GM21717 (cell line): ENCODE measurements around the gene SLC7A7.
A peak's percentile ranks its signal among the peaks of the same experiment; 100 is the strongest.
"Not testable (repeated sequence)": the region's sequence is repeated elsewhere in the genome, so short reads cannot be mapped to it uniquely, and the experiment has no call there.

Source experiments
- ATAC-seq: cut with Tn5 transposase; IDR thresholded peaks from one replicate; pipeline ENCODE4 v1.9.1; 2021; ENCODE audit warnings: mild to moderate bottlenecking, moderate library complexity; ENCODE audit not compliant: unreplicated experiment

SLC7A7 gene

DNA sequence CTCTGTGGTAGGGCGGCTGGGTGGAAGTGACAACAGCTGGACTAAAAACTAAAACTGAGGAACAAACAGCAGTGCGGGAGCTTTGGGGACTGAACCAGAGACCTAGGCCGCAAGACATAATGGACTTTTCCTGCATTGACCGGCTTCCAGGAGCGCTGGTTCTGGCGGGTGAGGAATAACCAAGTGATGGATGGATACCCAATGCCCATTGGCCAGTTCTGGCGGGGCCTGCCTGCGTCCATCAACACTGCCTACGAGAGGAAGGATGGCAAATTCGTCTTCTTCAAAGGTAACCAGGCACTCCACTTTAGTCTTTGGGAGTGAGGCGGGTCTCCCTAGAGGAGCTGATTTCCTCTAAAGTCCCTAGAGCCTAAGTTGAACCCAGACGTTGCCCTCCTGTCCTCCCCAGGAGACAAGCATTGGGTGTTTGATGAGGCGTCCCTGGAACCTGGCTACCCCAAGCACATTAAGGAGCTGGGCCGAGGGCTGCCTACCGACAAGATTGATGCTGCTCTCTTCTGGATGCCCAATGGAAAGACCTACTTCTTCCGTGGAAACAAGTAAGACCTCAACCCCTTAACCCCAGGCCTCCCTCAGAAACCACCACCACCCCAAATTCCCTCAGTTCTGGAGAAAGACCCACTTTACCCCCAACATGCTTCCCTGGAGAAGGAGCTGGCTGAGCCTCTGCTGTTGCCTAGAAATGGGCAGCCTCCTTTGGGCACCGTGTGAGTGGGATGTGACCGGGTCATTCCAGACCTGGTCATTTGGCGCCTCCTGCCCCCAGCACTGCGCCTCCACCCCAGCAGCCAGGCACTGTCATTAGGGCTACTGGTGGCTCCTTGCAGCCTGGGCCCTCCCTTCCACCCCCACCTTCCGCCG, 29.2 kb upstream of the SLC7A7 start:
- no peak for ATAC-seq

- no peak for ATAC-seq
These were observed 28.1 kb upstream of the SLC7A7 start for GRCh38 chr14:22843123-22843925.

DNA sequence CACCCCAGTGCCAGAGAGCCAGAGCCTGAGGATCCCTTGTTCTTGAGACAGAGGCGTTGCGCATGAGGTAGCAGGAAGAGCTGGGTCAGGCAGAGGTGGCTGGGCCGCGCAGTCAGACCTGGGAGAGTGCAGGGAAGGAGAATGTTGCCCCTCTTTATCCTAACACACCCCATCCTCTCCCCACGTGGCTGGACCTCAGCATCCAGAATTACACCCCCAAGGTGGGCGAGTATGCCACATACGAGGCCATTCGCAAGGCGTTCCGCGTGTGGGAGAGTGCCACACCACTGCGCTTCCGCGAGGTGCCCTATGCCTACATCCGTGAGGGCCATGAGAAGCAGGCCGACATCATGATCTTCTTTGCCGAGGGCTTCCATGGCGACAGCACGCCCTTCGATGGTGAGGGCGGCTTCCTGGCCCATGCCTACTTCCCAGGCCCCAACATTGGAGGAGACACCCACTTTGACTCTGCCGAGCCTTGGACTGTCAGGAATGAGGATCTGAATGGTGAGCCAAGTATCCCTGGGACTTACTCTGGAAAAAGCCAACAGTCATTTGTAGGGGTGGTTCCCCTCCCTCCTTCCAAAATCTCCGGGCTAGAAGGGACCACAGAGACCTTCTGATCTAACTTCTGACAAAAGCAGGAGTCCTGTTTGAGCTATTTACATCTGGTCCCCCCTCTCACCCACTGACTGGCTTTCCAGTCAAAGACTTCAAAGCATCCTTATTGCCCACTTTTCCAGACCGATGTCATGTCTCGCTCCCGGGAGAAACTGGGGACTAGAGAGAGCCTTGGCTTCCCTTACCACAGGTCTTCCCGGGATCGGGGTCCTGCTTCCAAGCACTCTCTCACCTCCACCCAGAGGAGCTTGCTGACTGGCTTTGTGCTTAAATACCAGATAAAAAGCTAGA, 27.2 kb upstream of the SLC7A7 start:
- no peak for ATAC-seq

GRCh38 chr14:22841769-22842168, 26.5 kb upstream of the SLC7A7 start:
- ATAC-seq: no peak

- no peak for ATAC-seq
These were observed 26.1 kb upstream of the SLC7A7 start for GRCh38 chr14:22841311-22841710.

DNA sequence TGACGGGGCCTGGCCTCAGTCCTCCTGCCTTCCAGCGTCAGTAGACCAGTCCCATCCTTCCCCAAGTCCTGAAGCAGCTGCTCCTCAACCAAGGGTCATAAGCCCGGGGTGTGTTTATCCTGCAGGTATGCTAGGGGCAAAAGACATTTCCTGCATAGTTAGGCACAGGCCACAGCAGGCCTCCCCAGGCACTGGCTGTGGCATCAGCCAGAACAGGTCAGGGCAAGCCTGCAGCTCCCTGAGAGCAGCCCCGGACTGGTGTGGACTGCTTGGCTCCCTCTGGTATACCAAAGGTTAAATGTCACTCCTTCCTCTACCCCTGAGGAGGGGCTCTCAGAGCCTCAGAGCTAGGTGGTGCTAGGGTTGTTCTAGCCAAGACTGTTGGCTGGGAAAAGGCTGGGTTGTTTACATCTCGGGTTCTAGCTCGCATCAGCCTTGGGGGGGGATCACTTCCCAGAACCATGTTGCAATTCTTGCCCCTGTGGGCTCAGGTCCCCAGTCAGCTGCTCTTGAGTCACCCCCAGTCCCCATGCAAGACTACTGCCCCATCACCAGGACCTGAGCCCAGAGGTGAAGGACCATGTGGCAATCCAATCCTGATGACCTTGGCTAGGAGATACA, 24.0 kb upstream of the SLC7A7 start:
- ATAC-seq: no peak

DNA sequence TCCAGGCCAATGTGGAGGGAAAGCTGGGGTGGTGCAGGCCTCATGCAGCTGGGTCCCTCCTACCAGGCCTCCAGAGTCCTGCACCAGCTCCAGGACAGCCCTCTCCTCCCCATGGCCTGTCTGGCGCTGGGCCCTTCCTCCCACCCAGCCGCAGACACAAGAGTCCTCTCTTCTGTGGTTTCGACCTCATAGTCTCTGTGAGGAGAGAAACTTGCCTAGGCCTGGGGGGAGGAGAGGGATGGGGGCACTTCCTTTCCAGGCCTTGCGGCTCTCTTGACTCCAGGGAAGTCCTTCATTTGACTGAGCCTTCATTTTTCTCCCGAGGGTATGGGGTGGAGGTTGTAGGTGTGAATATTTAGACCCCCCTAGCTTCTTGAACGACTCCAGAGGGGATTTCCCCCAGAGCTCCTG, 23.4 kb upstream of the SLC7A7 start:
- no peak for ATAC-seq

DNA sequence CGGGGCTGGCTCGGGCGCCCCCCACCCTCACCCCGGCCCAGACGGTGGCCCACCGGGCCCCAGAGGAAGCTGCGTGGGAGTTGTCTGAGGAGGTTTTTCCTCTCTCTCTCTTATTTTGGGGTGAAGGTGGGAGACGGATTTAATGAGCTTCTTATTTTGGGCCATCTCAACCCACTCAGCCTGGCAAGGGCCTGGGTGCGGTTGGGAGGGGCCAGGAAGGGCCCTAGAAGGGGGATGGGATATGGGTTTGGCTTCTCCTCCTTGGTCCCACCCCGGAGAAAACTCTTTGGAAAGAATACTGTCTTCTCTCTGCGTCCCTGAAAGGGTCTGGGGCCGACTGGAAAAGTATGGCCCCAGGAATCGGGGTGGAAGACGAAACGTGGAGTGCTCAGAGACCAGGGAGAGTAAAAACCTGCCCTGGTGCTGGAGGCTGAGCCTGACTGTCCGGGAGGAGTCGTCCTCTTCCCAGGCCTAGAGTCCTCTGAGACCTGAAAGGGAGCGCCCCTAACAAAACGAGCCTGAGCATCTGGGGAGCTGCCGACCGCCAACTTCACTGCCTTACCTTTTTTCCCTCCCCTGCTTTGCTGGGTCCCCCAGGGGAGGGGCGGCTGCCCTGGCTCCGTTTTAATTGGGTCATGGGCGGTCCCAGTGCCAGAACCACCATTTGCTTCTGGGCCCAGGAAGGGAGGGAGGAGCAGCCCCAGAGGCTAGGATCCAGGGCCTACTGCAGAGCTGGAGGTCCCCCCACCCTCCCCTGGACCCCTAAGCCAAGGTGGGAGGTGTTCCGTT, 22.7 kb upstream of the SLC7A7 start:
- ATAC-seq: no peak

DNA sequence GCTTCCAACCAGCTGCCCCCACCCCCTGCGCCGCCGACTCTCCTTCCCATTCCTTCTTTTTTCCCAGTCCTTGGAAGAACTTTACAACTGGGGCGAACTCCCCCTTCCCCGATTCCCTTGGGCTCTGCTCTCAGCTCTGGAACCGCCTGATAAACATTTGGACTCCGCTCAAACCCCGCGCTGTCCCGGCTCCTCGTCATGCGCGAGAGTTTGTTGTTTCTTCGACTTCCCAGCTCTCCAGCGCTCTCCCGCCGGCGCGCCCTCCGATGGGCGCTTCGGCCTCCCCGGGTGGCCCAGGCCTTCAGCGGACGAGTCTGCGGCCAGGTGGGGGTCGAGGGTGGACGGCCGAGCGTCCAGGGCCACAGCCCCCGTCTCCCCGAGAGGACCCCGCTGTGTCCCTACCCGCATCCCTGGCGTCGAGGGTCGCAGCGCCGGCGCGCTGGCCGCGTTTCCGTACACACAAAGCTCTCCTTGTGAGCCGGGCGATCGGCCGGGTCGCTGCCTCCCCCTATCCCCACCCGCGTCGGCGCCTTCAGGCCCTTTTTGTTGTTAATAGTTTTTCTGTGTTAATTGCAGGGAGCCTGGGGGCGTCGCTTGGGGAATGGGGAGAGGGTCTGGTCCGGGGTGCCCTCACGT, 22.0 kb upstream of the SLC7A7 start:
- no peak for ATAC-seq

DNA sequence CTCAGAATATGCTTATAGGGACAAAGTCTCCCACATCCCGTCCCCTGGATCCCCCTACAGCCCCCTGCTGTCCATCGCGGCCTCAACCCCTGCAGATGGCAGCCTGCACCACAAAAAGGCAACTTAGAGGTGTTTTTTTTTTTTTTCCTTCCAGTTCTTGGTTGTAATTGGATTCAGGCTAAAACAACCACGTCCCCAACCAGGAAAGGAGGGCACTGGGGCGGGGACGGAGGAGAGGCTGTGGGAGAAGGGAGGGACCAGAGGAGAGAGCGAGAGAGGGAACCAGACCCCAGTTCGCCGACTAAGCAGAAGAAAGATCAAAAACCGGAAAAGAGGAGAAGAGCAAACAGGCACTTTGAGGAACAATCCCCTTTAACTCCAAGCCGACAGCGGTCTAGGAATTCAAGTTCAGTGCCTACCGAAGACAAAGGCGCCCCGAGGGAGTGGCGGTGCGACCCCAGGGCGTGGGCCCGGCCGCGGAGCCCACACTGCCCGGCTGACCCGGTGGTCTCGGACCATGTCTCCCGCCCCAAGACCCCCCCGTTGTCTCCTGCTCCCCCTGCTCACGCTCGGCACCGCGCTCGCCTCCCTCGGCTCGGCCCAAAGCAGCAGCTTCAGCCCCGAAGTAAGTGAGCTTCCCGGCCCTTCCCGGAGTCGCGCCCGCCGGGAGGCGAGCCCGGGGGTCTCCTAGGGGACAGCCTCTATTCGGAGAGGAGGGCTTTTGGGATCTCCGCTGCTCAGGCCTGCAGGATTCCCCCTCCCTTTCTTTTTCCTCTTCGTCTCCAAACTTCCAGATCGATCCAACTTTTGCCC, 21.3 kb upstream of the SLC7A7 start, which contains the start of gene MMP14:
TSS of gene MMP14 (plus strand) at position 285 of the 813 bp plus-strand sequence. CDS start at position 518, 233 bp downstream.
- ATAC-seq: no peak

DNA sequence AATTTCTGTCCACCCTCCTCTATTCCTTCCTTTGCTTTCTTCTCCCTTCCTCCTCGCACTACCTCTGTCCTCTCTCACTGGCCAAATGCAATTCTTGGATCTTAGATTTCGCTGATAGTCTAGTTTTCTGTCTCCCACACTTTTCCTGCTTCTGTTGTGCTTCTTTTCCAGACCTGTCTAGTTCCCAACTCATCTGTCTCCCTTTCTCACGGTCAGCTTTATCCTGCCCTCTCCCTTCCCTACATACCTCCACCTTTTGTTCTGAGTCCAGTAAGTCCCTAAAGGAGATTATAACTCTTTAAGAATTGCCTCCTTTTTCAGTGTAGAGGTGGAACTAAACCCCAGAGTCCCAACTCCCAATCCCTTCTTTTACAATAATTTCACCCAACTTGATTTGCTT, 20.3 kb upstream of the SLC7A7 start:
- ATAC-seq: no peak

DNA sequence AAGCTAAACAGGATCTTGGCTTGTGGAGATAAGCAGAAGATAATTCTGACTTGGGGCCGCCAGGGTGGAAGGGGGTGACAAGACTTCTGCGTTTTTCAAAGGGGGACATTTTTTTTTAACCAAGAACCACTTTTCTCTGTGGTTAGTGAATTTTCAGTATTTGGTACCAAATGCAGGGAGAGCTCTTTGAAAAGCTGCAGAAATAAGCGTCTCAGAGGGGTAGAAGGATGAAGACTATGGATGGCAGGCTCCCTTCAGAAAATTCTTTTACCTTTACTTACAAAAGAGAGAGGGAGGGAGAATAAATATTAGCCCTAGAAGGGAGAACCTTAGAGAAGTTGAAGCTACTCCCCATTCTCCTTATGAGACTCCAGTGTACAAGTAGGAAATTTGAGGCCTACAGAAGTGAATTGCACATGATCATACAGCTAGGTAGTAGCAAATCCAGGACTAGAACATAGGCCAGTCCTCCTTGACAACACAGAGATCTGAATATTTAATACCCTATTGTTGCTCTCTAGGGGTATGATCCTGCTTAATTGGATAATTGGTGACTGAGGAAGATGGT, 15.3 kb upstream of the SLC7A7 start:
- ATAC-seq: no peak

GRCh38 chr14:22829661-22830442, 14.6 kb upstream of the SLC7A7 start, which contains the start of gene MRPL52:
Gene MRPL52, plus strand, starts transcription at chr14:22829887. Its CDS starts 26 bp downstream, at chr14:22829913.
- peak; percentile 76 for ATAC-seq

- ATAC-seq: not testable (repeated sequence)
These were observed 13.9 kb upstream of the SLC7A7 start for GRCh38 chr14:22829076-22829660.

DNA sequence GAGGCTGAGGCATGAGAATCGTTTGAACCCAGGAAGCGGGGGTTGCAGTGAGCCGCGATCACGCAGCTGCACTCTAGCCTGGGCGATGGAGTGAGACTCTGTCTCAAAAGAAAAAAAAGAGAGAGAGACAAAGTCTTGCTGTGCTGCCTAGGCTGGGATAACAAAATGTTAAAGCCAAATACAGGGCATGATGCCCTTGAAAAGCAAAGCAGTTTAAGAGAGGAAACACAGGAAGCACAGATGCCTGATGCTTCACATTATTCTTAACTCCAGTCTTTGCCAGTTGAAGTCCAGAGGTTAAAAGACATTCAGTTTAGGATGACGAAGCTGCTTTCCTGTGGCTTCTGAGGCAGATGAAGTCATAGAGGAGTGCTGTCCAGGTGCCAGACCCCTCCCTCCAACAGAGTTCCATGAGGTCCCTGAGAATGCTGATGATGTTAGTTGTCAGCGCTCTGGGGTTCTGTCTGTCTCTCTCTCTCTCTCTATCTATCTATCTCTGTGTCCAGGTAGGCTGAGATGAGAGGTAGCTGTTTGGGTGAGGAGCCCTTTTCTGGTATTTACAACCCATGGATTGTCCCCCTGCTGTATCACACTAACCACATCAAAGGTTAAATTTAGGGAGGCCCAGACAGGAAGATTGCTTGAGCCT, 9.6 kb upstream of the SLC7A7 start:
- no peak for ATAC-seq

GRCh38 chr14:22822571-22823098, 7.4 kb upstream of the SLC7A7 start:
- ATAC-seq: peak; percentile 28
